H1 (cell line): ENCODE measurements around the gene YOD1.

Experiments used
- CEBPB ChIP-seq: IDR thresholded peaks from 2 replicates; pipeline ENCODE4 v1.6.1; 2012; ENCODE audit warnings: low read depth, low read length
- EP300 ChIP-seq, 2 experiments: IDR thresholded peaks; 1 replicate in 1 of 2; 2 replicates in 1 of 2; pipeline ENCODE4 v1.6.1; 2011 to 2012; ENCODE audit warnings: low read depth in 2 of 2, low read length in 2 of 2, mild to moderate bottlenecking in 2 of 2, borderline replicate concordance in 1 of 2, inconsistent platforms in 1 of 2, moderate library complexity in 1 of 2
- EZH2 ChIP-seq: fragments of 200-600 bp; sonication (generic); IDR thresholded peaks from 2 replicates; pipeline ENCODE4 v1.7.1; 2012; ENCODE audit warnings: low read depth, mild to moderate bottlenecking, moderate library complexity, low read length, inconsistent platforms; ENCODE audit not compliant: severe bottlenecking
- GTF2F1 ChIP-seq: IDR thresholded peaks from 2 replicates; pipeline ENCODE4 v1.6.1; 2012; ENCODE audit warnings: low read depth, low read length, improper control_type of control experiment, borderline replicate concordance
- KDM1A ChIP-seq: fragments of 200-600, 300-600 bp; sonication (generic); IDR thresholded peaks from 2 replicates; pipeline ENCODE4 v1.7.1; 2016; ENCODE audit warnings: mild to moderate bottlenecking, low read length, borderline replicate concordance
- POLR2A ChIP-seq, 2 experiments: IDR thresholded peaks; 1 replicate in 1 of 2; 2 replicates in 1 of 2; pipeline ENCODE4 v1.6.1; 2011; ENCODE audit warnings: low read depth in 2 of 2, low read length in 2 of 2, mild to moderate bottlenecking in 2 of 2; ENCODE audit errors: control extremely low read depth in 1 of 2
- RFX5 ChIP-seq: IDR thresholded peaks from 2 replicates; pipeline ENCODE4 v1.6.1; 2011; ENCODE audit warnings: low read depth, low read length, improper control_type of control experiment, borderline replicate concordance
- SP1 ChIP-seq: IDR thresholded peaks from 2 replicates; pipeline ENCODE4 v1.6.1; 2011; ENCODE audit warnings: low read depth, low read length
- USF2 ChIP-seq: IDR thresholded peaks from 2 replicates; pipeline ENCODE4 v1.6.1; 2011; ENCODE audit warnings: low read length, improper control_type of control experiment
- TF ChIP-seq, protein P1 (sequence below), 3 experiments: IDR thresholded peaks; 1 replicate in 2 of 3; 2 replicates in 1 of 3; pipeline versions ENCODE4 v1.5.1 to v1.6.1; 2011; ENCODE audit warnings: low read length in 3 of 3, mild to moderate bottlenecking in 3 of 3, inconsistent platforms in 2 of 3, low read depth in 1 of 3, moderate library complexity in 1 of 3; ENCODE audit not compliant: insufficient read depth in 1 of 3; ENCODE audit errors: control extremely low read depth in 1 of 3

DNA sequence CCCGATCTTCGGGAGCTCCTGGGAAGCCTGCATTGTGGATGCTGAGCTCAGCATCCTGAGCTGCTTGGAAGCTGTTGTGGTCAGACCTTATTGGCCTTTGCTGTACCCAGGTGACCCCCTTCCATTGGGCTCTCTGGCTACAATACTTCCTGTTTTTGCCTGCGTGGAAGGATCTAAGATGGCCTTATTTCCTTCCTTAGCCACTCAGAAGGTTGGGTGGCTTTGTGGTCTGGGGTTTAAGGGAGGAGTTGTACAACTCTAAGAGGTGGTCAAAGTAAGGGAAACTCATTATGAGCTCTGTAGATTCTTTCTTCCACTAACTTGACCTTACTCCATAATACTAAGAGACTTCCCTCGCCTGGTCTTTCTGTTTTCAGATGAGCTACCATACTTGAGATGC is 19.8 kb upstream of the YOD1 start:
- TF ChIP-seq EZH2: no peak
- TF ChIP-seq, protein P1, sequence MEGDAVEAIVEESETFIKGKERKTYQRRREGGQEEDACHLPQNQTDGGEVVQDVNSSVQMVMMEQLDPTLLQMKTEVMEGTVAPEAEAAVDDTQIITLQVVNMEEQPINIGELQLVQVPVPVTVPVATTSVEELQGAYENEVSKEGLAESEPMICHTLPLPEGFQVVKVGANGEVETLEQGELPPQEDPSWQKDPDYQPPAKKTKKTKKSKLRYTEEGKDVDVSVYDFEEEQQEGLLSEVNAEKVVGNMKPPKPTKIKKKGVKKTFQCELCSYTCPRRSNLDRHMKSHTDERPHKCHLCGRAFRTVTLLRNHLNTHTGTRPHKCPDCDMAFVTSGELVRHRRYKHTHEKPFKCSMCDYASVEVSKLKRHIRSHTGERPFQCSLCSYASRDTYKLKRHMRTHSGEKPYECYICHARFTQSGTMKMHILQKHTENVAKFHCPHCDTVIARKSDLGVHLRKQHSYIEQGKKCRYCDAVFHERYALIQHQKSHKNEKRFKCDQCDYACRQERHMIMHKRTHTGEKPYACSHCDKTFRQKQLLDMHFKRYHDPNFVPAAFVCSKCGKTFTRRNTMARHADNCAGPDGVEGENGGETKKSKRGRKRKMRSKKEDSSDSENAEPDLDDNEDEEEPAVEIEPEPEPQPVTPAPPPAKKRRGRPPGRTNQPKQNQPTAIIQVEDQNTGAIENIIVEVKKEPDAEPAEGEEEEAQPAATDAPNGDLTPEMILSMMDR (IDR thresholded peaks at IDR 0.05; ENCODE audit: control extremely low read depth in 1 of 3, insufficient read depth in 1 of 3, low read depth in 1 of 3, low read length in 3 of 3): no peak
- TF ChIP-seq POLR2A (IDR thresholded peaks at IDR 0.05; ENCODE audit: control extremely low read depth in 1 of 2, low read depth in 2 of 2, low read length in 2 of 2): no peak
- no peak for TF ChIP-seq EP300 (IDR thresholded peaks at IDR 0.05; ENCODE audit: borderline replicate concordance in 1 of 2, low read depth in 2 of 2, low read length in 2 of 2)
- no peak for TF ChIP-seq GTF2F1
- TF ChIP-seq RFX5: no peak
- no peak for TF ChIP-seq USF2
- no peak for TF ChIP-seq KDM1A
- TF ChIP-seq SP1: no peak
- no peak for TF ChIP-seq CEBPB
